Testis (tissue), 2 donors: ENCODE measurements around the gene LLGL2.

Experiments used
- CTCF ChIP-seq, 3 experiments: fragments of 450-650 bp in 2 of 3; fragments of 200-600 bp in 1 of 3; sonication (generic) in 1 of 3; IDR thresholded peaks; one replicate each; pipeline ENCODE4 v1.5.1; 2016 to 2019; ENCODE audit warnings: antibody characterized with exemption in 3 of 3, mild to moderate bottlenecking in 2 of 3, moderate library complexity in 1 of 3
- POLR2A ChIP-seq: fragments of 450-650 bp; IDR thresholded peaks from one replicate; pipeline ENCODE4 v1.6.1; 2017; ENCODE audit warnings: antibody characterized with exemption, mild to moderate bottlenecking, moderate library complexity

GRCh38 chr17:75498726-75499213 is 26.7 kb upstream of the LLGL2 start:
- TF ChIP-seq CTCF (IDR thresholded peaks at IDR 0.05) (no peak), POLR2A (no peak)
